Esophagus squamous epithelium (tissue), 4 donors: ENCODE measurements around the gene OR4S1.

Experiments
- POLR2A ChIP-seq, 4 donors: fragments of 450-650 bp; IDR thresholded peaks; one replicate each; pipeline ENCODE4 v1.6.1; 2017; ENCODE audit warnings: antibody characterized with exemption in 4 of 4, mild to moderate bottlenecking in 4 of 4, moderate library complexity in 3 of 4
- TF ChIP-seq, protein P1 (sequence below), 6 experiments: fragments of 450-650 bp in 4 of 6; fragments of 200-600 bp in 2 of 6; sonication (generic) in 2 of 6; IDR thresholded peaks; one replicate each; pipeline ENCODE4 v1.5.1; 2016 to 2019; ENCODE audit warnings: antibody characterized with exemption in 6 of 6, mild to moderate bottlenecking in 4 of 6, moderate library complexity in 4 of 6

DNA sequence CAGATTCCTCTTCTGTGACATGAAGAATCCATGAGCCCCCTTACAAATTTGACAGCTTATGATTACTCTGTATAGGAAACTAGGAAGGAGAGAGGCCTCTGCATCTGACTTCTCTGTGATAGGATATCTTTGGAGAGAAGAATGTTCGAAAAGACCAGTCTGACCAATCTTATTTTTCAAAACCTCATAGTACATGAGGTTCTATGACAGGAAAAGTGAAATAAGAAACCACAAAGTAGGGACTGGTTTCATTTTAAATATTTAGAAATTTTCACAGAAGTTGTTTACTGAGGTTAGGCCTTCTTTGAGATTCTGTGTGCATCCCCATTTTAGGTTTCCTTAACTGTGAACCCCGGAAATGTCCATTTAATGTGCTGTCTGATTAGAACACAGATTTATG, 44.4 kb upstream of the OR4S1 start:
- TF ChIP-seq POLR2A (IDR thresholded peaks at IDR 0.05): no peak
- TF ChIP-seq, protein P1, sequence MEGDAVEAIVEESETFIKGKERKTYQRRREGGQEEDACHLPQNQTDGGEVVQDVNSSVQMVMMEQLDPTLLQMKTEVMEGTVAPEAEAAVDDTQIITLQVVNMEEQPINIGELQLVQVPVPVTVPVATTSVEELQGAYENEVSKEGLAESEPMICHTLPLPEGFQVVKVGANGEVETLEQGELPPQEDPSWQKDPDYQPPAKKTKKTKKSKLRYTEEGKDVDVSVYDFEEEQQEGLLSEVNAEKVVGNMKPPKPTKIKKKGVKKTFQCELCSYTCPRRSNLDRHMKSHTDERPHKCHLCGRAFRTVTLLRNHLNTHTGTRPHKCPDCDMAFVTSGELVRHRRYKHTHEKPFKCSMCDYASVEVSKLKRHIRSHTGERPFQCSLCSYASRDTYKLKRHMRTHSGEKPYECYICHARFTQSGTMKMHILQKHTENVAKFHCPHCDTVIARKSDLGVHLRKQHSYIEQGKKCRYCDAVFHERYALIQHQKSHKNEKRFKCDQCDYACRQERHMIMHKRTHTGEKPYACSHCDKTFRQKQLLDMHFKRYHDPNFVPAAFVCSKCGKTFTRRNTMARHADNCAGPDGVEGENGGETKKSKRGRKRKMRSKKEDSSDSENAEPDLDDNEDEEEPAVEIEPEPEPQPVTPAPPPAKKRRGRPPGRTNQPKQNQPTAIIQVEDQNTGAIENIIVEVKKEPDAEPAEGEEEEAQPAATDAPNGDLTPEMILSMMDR (IDR thresholded peaks at IDR 0.05): no peak
